HG02678 (cell line): ENCODE measurements around the gene TELO2.

Experiments
- ATAC-seq: cut with Tn5 transposase; IDR thresholded peaks from one replicate; pipeline ENCODE4 v1.9.1; 2021; ENCODE audit warnings: mild to moderate bottlenecking, moderate library complexity; ENCODE audit not compliant: unreplicated experiment

Gene TELO2

DNA sequence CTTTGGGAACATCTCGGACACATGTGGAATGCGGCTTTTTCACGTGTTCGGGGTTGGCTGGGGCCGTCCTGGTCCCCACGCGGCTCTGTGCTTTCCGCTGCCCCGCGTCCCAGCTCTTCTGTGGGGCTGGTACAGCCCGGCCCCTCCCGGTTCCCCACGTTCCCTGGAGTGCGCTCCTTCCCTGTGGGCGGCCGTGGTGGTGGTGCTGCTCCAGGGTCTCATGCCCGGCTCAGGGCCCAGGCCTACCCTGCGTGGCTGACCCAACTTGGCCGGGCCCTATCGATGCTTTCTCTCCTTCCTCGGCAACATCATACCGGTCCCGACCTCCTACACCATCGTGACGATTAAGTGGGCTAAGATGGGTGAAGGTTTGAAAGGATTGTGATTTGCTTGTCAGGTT is 3.3 kb downstream of the TELO2 start:
- no peak for ATAC-seq

DNA sequence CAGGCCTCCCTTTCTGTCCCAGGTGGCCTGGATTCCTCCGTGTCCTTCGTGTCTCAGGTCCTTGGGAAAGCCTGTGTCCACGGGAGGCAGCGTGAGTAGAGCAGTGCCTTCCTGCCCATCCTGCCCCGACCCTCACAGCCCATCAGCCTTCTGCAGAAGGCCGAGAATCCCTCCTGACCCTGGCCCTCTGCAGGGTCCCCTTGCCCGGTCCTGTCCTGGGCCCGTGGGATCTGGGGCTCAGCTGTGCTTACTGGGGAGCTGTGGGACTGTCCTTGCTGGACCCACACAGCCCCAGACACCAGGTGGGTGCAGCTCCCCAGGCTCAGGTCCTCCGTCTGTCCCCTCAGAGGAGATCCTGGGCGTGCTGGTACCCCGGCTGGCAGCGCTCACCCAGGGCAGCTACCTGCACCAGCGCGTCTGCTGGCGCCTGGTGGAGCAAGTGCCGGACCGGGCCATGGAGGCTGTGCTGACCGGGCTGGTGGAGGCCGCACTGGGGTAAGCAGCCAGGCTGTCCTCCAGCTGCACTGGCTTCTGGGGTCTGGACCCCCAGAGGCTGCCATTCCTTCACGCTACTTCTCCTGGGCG is 3.9 kb downstream of the TELO2 start:
- no peak for ATAC-seq

- ATAC-seq = no peak
These were observed 5.9 kb downstream of the TELO2 start for GRCh38 chr16:1498899-1499676.

- ATAC-seq = no peak
These were observed 6.8 kb downstream of the TELO2 start for GRCh38 chr16:1499756-1500464.

DNA sequence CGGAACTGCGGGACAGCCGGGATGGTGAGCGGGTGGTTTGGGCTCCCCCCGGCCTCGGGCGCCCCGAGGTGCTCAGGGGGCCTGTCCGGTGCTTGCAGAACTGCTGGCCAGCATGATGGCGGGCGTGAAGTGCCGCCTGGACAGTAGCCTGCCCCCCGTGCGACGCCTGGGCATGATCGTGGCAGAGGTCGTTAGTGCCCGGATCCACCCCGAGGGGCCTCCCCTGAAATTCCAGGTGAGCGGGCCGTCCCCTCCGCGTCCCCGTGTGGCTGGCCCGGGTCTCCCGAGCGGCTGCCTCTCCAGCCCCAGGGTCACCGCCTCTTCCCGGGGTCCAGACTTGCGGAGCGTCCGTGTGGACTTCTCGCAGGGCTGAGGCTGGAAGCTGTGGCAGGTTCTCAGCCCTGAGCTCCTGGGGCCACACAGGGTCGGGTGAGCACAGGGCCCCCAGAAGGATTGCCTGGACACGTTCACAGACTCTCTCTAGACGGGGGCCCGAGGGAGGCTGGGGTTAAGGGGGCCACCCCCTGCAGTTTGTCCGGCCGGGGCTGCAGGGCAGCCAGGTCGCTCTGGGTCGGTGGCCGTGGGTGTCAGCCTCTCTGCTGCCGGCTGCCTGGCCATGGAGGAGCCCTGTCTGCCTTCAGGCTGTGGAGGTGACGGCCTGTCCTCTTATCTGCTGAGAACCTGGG is 7.4 kb downstream of the TELO2 start:
- no peak for ATAC-seq

DNA sequence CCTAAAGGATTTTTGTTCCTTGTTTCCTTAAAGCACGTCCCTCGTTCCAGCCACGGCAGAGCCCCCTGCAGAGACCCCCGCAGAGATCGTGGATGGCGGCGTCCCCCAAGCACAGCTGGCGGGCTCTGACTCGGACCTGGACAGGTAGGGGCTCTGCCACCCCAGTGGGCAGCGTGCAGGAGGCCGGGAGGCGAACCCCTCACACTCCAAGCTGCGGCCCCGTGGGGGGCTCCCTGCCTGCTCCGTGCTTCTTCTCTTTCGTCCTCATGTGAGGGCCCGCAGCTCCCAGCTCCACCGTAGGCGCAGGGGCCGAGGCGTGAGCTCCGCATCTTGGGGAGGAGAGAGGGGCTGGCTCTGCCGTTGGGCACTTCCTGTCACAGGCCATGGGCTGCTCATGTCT is 8.5 kb downstream of the TELO2 start:
- no peak for ATAC-seq

- no peak for ATAC-seq
These were observed 9.2 kb downstream of the TELO2 start for GRCh38 chr16:1502092-1503004.

- ATAC-seq = no peak
These were observed 10.2 kb downstream of the TELO2 start for GRCh38 chr16:1503110-1503955.

DNA sequence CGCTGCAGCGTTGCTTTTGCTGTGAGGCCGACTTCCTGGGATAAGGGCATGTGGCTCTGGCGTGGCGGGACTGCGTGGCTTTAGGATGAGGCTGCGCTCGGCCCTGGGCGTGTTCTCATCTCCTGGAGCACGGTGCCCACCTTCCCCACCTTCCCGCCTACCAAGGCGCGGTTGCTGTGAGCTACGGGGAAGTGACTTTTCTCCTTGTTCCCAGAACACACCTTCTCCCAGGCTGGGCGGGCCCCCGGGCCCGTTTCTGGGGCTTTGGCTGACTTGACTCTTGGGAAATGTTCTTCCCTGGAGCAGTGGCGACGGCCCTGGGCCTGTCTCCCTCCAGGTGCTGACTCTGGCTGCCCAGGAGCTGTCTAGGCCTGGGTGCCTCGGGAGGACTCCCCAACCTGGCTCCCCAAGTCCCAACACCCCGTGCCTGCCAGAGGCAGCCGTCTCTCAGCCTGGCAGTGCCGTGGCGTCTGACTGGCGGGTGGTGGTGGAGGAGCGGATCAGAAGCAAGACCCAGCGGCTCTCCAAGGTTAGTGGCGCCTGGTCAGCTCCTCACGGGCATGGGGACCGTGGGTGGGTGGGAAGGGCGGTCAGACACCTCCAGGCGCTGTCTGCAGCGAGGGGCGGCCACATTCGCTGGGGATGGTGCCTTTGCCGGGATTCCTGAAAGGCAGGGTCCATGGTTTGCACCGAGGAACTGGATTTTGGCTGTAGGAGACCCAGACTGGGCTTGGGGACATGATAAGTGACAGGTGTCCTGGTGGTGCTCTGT is 12.1 kb downstream of the TELO2 start:
- ATAC-seq = no peak

GRCh38 chr16:1505912-1506311 is 12.8 kb downstream of the TELO2 start:
- ATAC-seq = no peak

- ATAC-seq = no peak
These were observed 13.5 kb downstream of the TELO2 start for GRCh38 chr16:1506494-1507213.

GRCh38 chr16:1508494-1509187 is 15.5 kb downstream of the TELO2 start:
- no peak for ATAC-seq

DNA sequence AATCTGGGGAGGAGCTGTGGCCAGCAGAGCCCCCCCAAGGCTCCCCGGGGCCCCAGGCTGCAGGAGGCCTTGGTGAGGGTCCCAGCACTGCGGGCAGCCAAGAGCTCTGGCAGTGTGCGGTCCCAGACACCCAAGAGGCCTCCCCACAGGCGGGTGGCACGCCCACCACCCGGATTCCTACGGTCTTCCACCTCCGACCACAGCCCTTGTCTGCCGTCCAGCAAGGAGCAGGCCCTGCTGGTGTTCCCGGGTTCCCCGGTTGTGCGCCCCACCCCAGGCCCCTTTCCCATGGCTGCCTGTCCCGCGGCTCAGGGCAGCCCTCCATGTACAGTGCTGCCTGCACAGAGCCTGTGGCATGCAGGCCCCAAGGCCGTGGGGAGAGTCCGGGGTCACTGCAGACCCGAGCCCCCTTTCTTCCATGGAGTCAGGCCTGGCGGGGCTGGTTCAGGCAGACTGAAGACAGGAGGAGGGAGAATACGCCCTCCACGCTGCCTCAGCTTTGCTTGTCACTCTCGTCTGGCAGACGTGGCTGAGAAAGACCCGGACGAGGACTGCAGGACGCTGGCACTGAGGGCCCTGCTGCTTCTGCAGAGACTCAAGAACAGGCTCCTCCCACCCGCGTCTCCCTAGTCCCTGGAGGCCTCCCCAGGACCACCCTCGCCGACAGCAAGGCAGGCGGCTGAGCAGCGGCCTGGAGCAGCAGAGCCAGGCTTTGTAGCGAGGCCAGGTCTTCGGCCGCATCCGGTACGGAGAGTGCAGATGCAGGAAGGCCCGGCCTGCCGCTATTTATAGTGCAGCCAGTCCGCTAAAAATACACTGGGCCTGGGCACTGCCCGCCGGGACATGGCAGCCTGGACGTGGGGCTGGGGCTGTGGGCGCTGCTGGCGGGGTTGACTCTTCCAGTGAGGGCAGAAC is 16.4 kb downstream of the TELO2 start:
- ATAC-seq = no peak

DNA sequence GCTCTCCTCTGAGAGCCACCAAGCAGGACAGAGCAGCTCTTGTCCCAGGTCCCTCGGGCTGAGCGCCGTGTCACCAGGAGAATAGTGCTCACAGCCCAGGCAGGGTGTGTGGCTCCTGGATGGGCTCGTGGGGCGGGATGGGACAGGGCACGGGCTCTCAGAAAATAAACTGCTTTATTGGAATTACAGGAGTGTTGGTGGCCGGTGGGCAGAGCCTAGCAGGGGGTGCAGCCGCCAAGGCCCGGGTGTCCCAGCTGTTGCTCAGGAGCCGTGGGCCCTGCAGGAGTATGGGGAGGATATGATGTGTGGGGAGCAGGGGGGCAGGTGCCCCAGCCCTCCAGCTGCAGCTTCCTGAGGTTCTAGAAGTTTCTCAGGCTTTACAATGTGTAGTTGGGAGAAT is 17.1 kb downstream of the TELO2 start:
- no peak for ATAC-seq

- no peak for ATAC-seq
These were observed 17.8 kb downstream of the TELO2 start for GRCh38 chr16:1510941-1511351.
